Activated T-cell treated with anti-CD3 and anti-CD28 coated beads, Interleukin-2, amount 50 U/mL, for 24 hours (primary cell): Measurements from ENCODE around the gene ZMYND10.

ENCODE experiments used
- DNase-seq: peaks from one replicate; pipeline ENCODE4 v3.0.0-alpha.2; 2020
- H3K27ac Mint-ChIP-seq: 2 replicates; pipeline ENCODE4 v1.8.0; 2020; ENCODE audit warnings: mild to moderate bottlenecking, mixed read lengths
- H3K27me3 Mint-ChIP-seq: 2 replicates; pipeline ENCODE4 v1.8.0; 2020; ENCODE audit warnings: mixed read lengths
- H3K36me3 Mint-ChIP-seq: 2 replicates; pipeline ENCODE4 v1.8.0; 2020; ENCODE audit warnings: low read depth, mixed read lengths
- H3K4me1 Mint-ChIP-seq: 2 replicates; pipeline ENCODE4 v1.8.0; 2020; ENCODE audit warnings: low read depth, mixed read lengths
- H3K4me3 Mint-ChIP-seq: 2 replicates; pipeline ENCODE4 v1.8.0; 2020; ENCODE audit warnings: mild to moderate bottlenecking, moderate library complexity, mixed read lengths
- H3K9me3 Mint-ChIP-seq: 2 replicates; pipeline ENCODE4 v1.8.0; 2020; ENCODE audit warnings: mixed read lengths

The ZMYND10 gene

GRCh38 chr3:50299929-50300680, 45.4 kb downstream of the ZMYND10 start:
- Mint-ChIP-seq H3K4me1 (peaks cover 33% of the 10 kb centered on the region), H3K9me3 (no peaks in the 10 kb centered on the region), H3K36me3 (peaks cover 20% of the 10 kb centered on the region), H3K27me3 (no peaks in the 10 kb centered on the region), H3K4me3 (peak overlapping the region; percentile 97), H3K27ac (peak overlapping the region; percentile 100)
- no peak for DNase-seq

GRCh38 chr3:50299638-50299928, 45.9 kb downstream of the ZMYND10 start:
- peak overlapping the region; percentile 97 for H3K4me3 Mint-ChIP-seq
- H3K27me3 Mint-ChIP-seq, result no peaks in the 10 kb centered on the region
- no peak for DNase-seq
- H3K4me1 Mint-ChIP-seq, result peaks cover 28% of the 10 kb centered on the region
- H3K36me3 Mint-ChIP-seq, result peaks cover 20% of the 10 kb centered on the region
- peak overlapping the region; percentile 100 for H3K27ac Mint-ChIP-seq
- H3K9me3 Mint-ChIP-seq, result no peaks in the 10 kb centered on the region

DNA sequence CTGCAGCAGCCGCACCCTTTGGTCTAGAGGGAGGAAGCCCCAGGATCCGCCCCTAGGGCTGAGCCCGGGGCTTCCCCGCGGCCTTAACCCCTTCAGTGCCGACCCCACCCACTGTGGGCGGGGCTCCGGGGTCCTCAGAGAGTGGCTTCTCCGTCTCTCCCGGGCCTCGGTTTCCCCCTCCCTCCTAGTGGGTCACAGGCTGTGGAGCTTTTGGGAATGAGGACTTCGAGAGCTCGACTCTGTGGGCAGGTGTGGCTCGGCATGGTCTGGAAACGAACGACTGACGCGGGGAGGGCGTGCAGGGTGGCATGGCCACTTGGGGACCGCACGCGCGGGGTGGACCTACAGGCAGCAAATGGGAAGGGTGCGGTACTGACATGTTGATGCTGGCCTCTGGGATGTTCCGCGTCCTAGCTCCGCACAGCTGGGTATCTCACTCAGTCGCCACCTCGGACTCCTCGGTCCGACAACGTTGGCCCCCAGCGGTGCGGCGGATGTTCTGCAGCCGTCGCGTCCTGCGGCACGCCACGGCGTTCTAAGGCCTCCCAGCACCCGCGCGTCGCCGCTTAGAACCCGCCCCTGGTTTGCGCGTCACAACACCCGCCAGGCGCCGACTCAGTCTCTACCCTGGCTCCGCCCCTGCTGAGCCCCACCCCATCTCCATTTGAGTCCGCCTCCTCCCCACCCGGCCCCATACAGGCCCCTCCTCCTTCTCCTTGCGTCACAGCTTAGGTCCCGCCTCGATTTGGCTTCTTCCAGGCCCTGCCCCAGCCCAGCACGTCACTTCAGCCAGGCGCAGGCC, 46.5 kb downstream of the ZMYND10 start, which contains the start of the genes HYAL3 and NAA80:
Gene HYAL3 (minus strand): TSS at position 570 of the 802 bp plus-strand sequence. CDS start 3,803 bp downstream, outside the sequence.
Gene NAA80 (minus strand): TSS at position 570 of the 802 bp plus-strand sequence. CDS start 1,942 bp downstream, outside the sequence.
- Mint-ChIP-seq H3K27ac (peak within 1 kb of the TSS; percentile 100), H3K9me3 (no peaks in the 10 kb centered on the region), H3K27me3 (no peaks in the 10 kb centered on the region), H3K4me3 (peak within 1 kb of the TSS; percentile 97), H3K4me1 (peaks cover 26% of the 10 kb centered on the region), H3K36me3 (peaks cover 20% of the 10 kb centered on the region)
- peak; percentile 99 for DNase-seq

GRCh38 chr3:50297896-50298725, 47.4 kb downstream of the ZMYND10 start:
- H3K27ac Mint-ChIP-seq, result peak overlapping the region; percentile 100
- DNase-seq, result no peak
- no peaks in the 10 kb centered on the region for H3K27me3 Mint-ChIP-seq
- peaks cover 20% of the 10 kb centered on the region for H3K36me3 Mint-ChIP-seq
- no peaks in the 10 kb centered on the region for H3K9me3 Mint-ChIP-seq
- H3K4me3 Mint-ChIP-seq, result peak overlapping the region; percentile 97
- H3K4me1 Mint-ChIP-seq, result peaks cover 27% of the 10 kb centered on the region

GRCh38 chr3:50297384-50297775, 48.2 kb downstream of the ZMYND10 start:
- Mint-ChIP-seq H3K9me3 (no peaks in the 10 kb centered on the region), H3K36me3 (peaks cover 22% of the 10 kb centered on the region), H3K4me1 (peaks cover 34% of the 10 kb centered on the region), H3K27me3 (no peaks in the 10 kb centered on the region), H3K4me3 (no peak overlapping the region), H3K27ac (peak overlapping the region; percentile 14)
- no peak for DNase-seq

GRCh38 chr3:50296721-50297383, 48.7 kb downstream of the ZMYND10 start:
- Mint-ChIP-seq H3K27me3 (no peaks in the 10 kb centered on the region), H3K4me3 (no peak overlapping the region), H3K4me1 (peaks cover 35% of the 10 kb centered on the region), H3K27ac (peak overlapping the region; percentile 14), H3K9me3 (no peaks in the 10 kb centered on the region), H3K36me3 (peaks cover 25% of the 10 kb centered on the region)
- DNase-seq, result no peak

DNA sequence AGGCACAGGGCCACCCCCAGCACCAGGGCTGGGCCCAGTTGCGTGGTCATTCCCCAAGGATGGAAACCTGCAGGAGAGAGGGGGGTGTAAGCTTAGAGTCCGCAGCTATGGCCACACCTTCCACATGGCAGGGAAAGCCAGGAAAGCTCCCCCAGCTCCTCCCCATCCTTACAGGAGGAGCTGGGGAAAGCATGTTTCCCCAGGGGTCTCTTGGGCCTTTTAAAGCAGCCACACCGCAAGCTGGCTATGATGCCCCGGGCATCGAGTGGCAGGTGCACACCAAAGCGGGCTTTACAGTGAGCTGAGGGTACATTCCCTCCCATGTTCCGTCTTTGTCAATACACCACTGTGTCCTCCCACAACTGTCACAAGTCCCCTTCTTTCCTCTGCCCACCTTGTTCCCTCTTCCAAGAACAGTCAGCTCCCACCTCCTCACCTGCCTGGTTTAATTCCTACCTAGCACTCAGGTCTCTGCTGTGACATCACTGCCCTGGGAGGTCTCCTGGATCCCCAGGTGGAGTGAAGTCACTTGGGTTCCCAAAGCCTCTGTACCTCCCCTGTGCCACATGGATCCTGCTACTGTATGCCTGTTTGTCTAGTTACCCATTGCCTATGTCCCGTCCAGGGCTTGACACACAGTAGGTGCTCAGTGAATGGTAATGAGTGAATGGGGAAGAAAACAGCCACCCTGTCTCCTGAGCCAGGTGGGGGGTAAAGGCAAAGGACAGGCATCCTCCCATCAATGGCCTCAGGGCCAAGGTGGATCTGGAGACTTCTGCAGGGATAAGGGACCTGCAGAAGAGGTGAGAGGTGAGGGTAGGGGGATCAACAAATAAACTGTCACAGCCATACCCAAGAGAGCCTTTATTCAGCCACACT, 49.7 kb downstream of the ZMYND10 start:
- Mint-ChIP-seq H3K36me3 (peaks cover 35% of the 10 kb centered on the region), H3K27me3 (no peaks in the 10 kb centered on the region), H3K27ac (no peak overlapping the region), H3K9me3 (no peaks in the 10 kb centered on the region), H3K4me3 (no peak overlapping the region), H3K4me1 (peaks cover 37% of the 10 kb centered on the region)
- no peak for DNase-seq

DNA sequence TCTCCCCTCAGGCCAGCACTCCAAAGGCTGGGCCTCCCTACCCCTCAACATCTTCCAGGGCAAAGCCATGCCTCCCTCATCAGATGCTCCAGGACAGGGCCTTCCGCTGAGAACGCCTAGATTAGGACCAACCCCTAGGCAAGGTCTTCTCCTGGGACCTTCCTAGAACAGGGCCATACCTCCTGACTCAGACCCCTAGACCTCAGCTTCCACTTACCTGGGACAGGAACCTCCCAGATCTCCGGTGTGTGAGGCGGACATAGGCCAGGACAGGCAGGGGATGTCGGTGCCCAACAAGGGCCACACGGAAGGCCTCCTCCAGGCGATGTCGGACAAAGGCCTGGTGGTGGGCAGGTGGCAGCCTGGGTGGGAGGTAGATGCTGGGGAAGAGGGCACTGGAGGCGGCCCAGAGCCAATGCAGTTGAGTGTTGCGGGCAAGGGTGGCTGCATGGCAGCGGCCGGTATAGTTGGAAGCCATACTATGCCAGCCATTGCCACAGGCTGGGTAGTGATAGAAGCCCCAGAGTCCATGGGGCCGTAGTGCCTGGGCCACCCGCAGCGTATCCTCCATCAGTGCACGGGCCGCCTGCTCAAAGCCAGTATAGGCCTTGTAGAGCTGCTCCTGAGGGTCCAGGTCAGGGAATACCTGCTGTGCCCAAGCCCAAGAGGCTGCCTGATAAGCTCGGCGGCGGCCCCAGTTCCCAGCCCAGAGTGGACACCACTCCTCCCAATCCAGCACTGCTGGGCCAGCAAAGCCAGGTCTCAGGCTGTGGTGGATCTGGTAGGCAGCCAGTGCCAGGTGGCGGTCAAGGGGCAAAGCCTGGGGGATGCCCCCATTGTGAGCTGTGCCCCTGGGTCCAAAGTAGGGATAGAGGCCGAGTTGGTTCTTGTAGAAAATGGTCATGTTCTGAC, 50.8 kb downstream of the ZMYND10 start:
- no peaks in the 10 kb centered on the region for H3K27me3 Mint-ChIP-seq
- no peaks in the 10 kb centered on the region for H3K9me3 Mint-ChIP-seq
- H3K27ac Mint-ChIP-seq, result no peak overlapping the region
- DNase-seq, result no peak
- peaks cover 36% of the 10 kb centered on the region for H3K4me1 Mint-ChIP-seq
- H3K4me3 Mint-ChIP-seq, result no peak overlapping the region
- H3K36me3 Mint-ChIP-seq, result peaks cover 46% of the 10 kb centered on the region

- no peak overlapping the region for H3K4me3 Mint-ChIP-seq
- no peaks in the 10 kb centered on the region for H3K27me3 Mint-ChIP-seq
- peaks cover 38% of the 10 kb centered on the region for H3K4me1 Mint-ChIP-seq
- H3K9me3 Mint-ChIP-seq, result no peaks in the 10 kb centered on the region
- no peak for DNase-seq
- H3K36me3 Mint-ChIP-seq, result peaks cover 51% of the 10 kb centered on the region
- no peak overlapping the region for H3K27ac Mint-ChIP-seq
These were observed 51.4 kb downstream of the ZMYND10 start for GRCh38 chr3:50294089-50294488.

GRCh38 chr3:50293079-50293801, 52.3 kb downstream of the ZMYND10 start:
- peaks cover 56% of the 10 kb centered on the region for H3K36me3 Mint-ChIP-seq
- peak overlapping the region; percentile 95 for H3K27ac Mint-ChIP-seq
- no peaks in the 10 kb centered on the region for H3K9me3 Mint-ChIP-seq
- peaks cover 36% of the 10 kb centered on the region for H3K4me1 Mint-ChIP-seq
- no peaks in the 10 kb centered on the region for H3K27me3 Mint-ChIP-seq
- H3K4me3 Mint-ChIP-seq, result peak overlapping the region; percentile 95
- DNase-seq, result no peak

GRCh38 chr3:50292159-50293078, 53.1 kb downstream of the ZMYND10 start, which contains the start of gene IFRD2:
Gene IFRD2, minus strand, starts transcription at chr3:50292429. Its CDS starts 155 bp downstream, at chr3:50292274.
- Mint-ChIP-seq H3K9me3 (no peaks in the 10 kb centered on the region), H3K27me3 (no peaks in the 10 kb centered on the region), H3K36me3 (peaks cover 63% of the 10 kb centered on the region), H3K27ac (peak within 1 kb of the TSS; percentile 95), H3K4me3 (peak within 1 kb of the TSS; percentile 95), H3K4me1 (peaks cover 28% of the 10 kb centered on the region)
- DNase-seq, result peak; percentile 94
